CD1c-positive myeloid dendritic cell (primary cell): ENCODE data around the gene FBXW12.

Experiments used
- DNase-seq: peaks from one replicate; pipeline ENCODE4 v3.0.0-alpha.2; 2016; ENCODE audit errors: extremely low spot score

The FBXW12 gene

DNA sequence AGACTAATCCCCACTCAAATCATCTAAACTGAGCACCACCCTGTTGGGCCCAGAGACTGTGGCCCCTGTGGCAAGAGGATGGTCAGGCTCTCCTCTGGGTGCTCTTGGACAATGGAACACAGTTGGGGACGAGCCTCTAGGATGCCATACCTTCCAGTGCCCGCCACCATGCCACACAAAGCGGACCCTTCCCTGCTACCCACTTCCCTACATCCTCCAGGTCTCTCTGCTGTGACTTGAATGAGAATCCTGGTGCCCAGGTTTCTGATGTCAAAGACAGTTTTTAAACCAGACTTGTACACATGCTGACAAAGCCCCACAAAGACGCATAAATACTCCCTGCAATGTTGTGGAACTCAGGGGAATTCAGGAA is 63.2 kb downstream of the FBXW12 start:
- DNase-seq: no peak

DNA sequence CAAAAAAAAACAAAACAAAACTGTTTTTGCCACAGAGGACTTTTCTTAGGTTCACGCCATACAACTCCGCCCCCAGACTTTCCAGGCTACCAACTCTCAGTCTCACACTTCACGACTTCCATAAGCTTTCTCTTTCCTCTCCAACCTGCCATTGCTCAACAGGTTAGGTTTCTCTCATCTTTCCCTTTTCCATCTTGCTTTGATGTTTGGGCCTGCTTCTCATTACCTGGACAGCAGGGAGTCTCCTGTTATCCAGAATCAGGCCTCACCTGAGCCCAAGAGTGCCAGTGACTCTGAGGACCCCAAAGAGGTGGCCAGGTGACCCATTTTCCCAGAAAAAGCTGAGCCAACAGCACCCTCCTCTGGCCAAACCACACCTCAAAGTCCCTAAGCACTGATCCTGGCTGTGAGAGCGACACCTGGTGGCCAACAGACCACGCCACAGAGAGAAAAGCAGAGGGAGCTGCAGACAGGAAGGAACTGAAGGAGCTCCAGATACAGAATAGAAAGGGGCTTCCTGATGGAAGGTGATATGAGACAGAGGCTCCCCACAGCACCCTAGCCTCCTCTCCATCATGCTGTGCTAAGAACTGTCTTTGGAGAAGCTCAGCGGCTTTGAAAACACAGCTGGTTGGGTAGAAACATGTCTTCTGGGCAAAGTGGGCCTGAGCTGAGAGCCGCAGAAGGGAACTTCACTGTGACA is 63.9 kb downstream of the FBXW12 start:
- DNase-seq: peak; percentile 88

DNA sequence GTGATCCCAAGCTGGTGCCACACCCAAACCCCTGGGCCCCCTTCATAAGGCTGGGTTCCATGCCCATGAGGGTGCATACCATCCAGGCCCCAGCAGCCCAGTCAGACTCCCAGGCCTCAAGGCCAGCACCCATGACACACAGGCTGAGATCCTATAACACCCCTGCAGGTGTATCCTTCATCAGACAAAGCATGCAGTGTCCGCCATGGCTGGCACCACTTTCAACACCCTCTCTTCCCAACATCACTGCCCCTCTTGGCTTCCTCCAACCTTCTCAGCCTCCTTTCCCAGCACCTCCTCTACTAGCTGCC is 64.4 kb downstream of the FBXW12 start:
- no peak for DNase-seq

DNA sequence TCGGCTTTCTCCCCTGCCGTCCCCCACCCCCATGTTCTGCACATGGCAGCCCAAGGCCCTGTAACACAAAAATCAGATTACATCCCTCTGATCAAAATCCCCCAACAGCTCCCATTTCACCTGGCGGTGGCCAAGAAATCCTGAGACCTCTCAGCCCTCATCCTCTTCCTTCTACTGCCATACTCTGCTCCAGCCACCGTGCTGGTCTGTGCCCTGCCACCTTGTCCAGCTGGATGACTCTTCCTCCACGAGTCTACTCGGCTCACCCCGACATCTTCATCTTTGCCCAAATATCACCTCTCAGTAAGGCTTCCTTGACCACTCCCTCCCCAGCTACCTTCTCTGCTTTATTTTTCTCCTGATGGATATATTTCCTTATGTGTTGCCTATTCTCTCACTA is 64.8 kb downstream of the FBXW12 start:
- DNase-seq: no peak

DNA sequence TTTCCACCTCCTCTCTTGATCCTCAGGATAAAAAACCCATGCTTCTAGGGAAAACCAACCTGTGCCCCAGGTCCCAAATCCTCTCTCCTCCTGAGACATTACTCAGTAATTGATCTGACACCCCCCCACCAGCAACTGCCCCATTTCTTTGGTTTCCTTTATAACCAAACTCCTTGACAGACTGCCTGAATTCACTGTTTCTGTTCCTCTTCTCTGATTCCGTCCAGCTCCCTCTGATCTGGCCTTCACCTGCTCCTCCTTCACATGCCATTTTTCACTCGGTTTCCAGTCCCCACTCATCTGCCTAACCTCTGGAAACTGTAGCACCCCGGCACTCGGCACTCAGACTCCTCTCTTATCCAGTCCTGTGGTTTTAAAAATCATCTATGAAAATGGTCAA is 65.8 kb downstream of the FBXW12 start:
- peak; percentile 4 for DNase-seq

DNA sequence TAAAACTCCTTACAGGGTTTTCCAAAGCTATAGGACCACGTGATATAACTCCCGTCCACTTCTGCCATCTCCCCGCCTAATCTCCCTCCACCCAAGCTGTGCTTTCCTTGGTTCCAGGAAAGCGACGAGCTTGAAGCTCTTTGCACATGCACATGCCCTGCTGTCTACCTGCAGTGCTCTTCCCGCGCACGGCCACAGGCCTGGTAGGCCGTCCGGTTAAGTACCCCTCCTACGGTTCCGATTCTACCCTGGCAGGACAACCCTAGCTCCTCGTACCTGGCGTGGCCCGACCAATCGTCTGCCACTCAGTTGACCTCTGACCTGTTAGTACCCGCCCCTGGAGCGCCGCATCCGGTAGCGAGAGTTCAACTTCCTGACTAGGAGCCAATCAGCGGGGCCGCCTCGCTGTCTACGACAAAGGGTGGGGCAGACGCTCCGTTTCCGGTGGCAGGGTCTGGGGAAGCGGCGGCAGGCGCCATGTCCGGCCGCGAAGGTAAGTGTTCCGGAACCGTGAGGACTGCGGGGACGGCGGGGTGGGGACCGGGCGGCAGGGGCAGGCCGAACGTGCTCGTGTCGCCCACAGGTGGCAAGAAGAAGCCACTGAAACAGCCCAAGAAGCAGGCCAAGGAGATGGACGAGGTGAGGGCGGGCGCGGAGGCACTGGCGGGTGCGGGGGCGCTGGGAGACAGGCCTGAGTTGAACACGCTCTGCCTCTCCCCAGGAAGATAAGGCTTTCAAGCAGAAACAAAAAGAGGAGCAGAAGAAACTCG is 68.0 kb downstream of the FBXW12 start, which contains the start of the genes CCDC51 and TMA7:
Gene CCDC51, minus strand, starts transcription at position 300 of the 770 bp plus-strand sequence. CDS start 4,991 bp downstream, outside the sequence.
Gene TMA7, plus strand, starts transcription at position 438 of the 770 bp plus-strand sequence. Its CDS starts 40 bp downstream, at position 478.
- DNase-seq: peak; percentile 98

DNA sequence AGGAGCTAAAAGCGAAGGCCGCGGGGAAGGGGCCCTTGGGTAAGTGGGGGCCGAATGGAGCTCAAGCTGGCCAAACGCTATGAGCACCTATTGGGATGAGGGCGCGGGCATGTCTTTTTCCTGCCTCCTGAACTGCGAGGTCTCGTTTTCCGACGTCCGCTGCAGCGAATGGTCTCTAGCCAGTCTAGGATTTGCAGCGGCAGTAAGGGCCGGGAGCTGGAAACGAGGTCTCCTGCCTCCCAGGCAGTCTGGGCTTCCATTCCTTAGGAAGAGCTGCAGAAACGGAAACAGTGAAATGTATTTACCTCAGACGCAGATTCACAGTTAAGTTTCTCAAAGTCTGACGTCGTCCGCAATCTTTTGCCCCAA is 68.6 kb downstream of the FBXW12 start:
- DNase-seq: peak; percentile 17

DNA sequence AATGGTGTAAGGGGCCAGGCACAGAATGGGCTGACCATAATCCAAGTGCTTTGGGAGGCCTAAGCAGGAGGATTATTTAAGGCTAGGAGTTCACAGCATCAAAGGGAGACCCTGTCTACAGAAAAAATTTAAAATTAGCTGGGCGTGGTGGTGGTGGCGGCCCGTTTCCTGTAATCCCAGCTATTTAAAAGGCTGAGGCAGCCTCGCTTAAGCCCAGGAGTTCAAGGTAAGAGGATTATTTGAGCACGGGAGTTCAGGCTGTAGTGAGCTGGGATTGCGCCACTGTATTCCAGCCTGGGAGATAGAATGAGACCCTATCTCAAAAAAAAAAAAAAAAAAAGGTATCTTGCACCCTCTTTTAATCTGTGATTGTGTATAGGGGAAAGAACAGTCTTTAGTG is 69.9 kb downstream of the FBXW12 start:
- DNase-seq: no peak
